Tibial nerve (tissue), 4 donors: ENCODE measurements around the gene CALD1.

Source experiments
- CTCF ChIP-seq, 5 experiments: fragments of 200-600 bp in 3 of 5; fragments of 450-650 bp in 2 of 5; sonication (generic) in 3 of 5; IDR thresholded peaks; one replicate each; pipeline ENCODE4 v1.5.1; 2016 to 2019; ENCODE audit warnings: antibody characterized with exemption in 5 of 5, mild to moderate bottlenecking in 3 of 5, moderate library complexity in 2 of 5
- EP300 ChIP-seq, 2 donors: sonication (generic); formaldehyde crosslinking; IDR thresholded peaks; one replicate each; pipeline ENCODE4 v1.6.1; 2017; ENCODE audit warnings: antibody characterized with exemption in 2 of 2, mild to moderate bottlenecking in 1 of 2
- POLR2A ChIP-seq, 2 donors: fragments of 450-650 bp; IDR thresholded peaks; one replicate each; pipeline ENCODE4 v1.6.1; 2017; ENCODE audit warnings: antibody characterized with exemption in 2 of 2, mild to moderate bottlenecking in 2 of 2, moderate library complexity in 2 of 2

DNA sequence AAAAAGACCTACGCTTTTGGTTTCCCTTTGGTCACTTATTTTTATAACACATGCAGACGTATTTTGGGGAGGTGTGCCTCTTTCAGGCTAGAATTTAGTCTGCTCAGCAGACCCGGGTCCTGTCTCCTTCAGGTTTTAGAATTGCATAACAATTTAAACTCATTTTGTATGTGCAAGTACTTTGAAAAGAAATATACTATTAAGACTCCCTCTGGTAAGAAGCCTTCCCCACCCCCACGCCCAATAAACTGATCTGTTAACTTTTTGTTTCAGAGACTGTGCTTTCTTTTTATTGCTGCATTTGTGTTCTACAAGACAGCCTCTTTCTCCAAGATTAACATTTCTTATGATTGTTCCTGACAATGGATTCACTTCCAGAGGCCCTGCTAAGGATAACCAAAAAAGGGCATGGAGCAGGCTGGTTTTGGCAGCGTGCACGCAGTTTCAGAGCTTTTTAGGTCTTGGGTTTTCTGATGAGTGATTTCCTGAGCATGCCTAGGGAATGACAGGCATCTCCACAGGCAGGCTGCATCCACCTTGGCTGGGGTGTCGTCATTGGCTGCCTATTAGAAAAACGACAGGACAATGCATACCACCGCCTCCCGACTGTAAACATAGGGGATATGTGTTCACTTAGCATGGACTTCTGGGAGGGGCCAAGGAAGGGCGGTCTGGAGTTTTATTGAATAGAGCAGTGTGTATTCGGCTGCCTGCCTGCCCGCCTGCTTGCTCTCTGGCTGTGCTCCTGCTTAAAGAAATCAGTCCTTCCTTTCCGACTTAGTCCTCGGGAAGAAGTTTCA, at the start of gene CALD1:
- TF ChIP-seq EP300 (IDR thresholded peaks at IDR 0.05): peak in 1 of 2 donors; percentile 83
- TF ChIP-seq CTCF (IDR thresholded peaks at IDR 0.05): no peak
- peak in 1 of 2 donors; percentile 73 for TF ChIP-seq POLR2A (IDR thresholded peaks at IDR 0.05)
